ENCODE data around the gene NPFF. TPM values are rescaled to one million over a fixed set of nuclear protein-coding genes. Genes with fewer than 3 reads are reported as not detected.

The NPFF gene
- total and polyA plus RNA-seq, 2 donors (not counting 3 experiments of a cell fraction or from before 2014, with no cell fraction given) = not detected

- Histone ChIP-seq H3K79me2 (ENCODE audit: control insufficient read depth, insufficient read depth, low read length) (peaks cover 79% of the 10 kb centered on the region), H3K4me2 (ENCODE audit: insufficient read depth, low read length) (no peak overlapping the region), H3K9me3 (replicated peaks; ENCODE audit: control insufficient read depth, insufficient read depth, low read length) (no peaks in the 10 kb centered on the region), H3K9me1 (replicated peaks; ENCODE audit: control insufficient read depth, extremely low read depth, insufficient read depth, low read length) (no peaks in the 10 kb centered on the region), H4K20me1 (replicated peaks; ENCODE audit: control insufficient read depth, extremely low read depth, insufficient read depth, low read length) (peaks cover 27% of the 10 kb centered on the region), H2AFZ (ENCODE audit: low read depth, low read length) (no peak overlapping the region), H3K36me3 (ENCODE audit: control insufficient read depth in 2 of 2, extremely low read depth in 1 of 2, insufficient read depth in 2 of 2, low read length in 2 of 2) (peaks cover 77 to 87% of the 10 kb centered on the region in 2 experiments), H3K9ac (replicated peaks; ENCODE audit: extremely low read depth, insufficient read depth, low read length) (no peak overlapping the region), H3K4me3 (replicated peaks in 1 of 3; ENCODE audit: insufficient read depth in 1 of 3, low read depth in 1 of 3, low read length in 3 of 3) (no peak overlapping the region), H3K27ac (ENCODE audit: insufficient read depth, low read depth, low read length) (no peak overlapping the region), H3K4me1 (ENCODE audit: control insufficient read depth, extremely low read depth, insufficient read depth, low read length) (no peaks in the 10 kb centered on the region), H3K27me3 (ENCODE audit: control insufficient read depth in 2 of 2, insufficient read depth in 2 of 2, low read length in 2 of 2) (no peaks in the 10 kb centered on the region)
- ChIA-PET POLR2A (no interaction called here), CTCF (interaction anchor here (1.3 to 1.8 kb wide), 2 partner anchors 8 to 11 kb away, joined by 3 to 9 read pairs; no protein-coding TSS in a partner anchor)
- no TSS peak for BruUV-seq (replicated peaks)
- TF ChIP-seq POLR2AphosphoS5 (IDR thresholded peaks at IDR 0.05; ENCODE audit: insufficient read depth, low read depth, low read length) (no peak), FOS (IDR thresholded peaks at IDR 0.05; ENCODE audit: borderline replicate concordance, insufficient read depth, low read length) (no peak), CTCF (IDR thresholded peaks at IDR 0.05; ENCODE audit: extremely low read depth in 1 of 2, insufficient read depth in 1 of 2, low read depth in 1 of 2, low read length in 2 of 2) (peak in 1 of 2 donors; percentile 1)
- intact Hi-C loops (cut with micrococcal nuclease) = no loop called here
- DNase-seq (ENCODE audit: low read depth, low spot score) (no peak), FAIRE-seq (no peak)
- dilution Hi-C loops (cut with MboI; ENCODE audit: extremely low pct_ligation_motif_present, low sequenced_read_pairs) = no loop called here
Measured at GRCh38 chr12:53465679-53466078, 41.6 kb downstream of the NPFF start.

GRCh38 chr12:53464685-53465418 lies 42.4 kb downstream of the NPFF start:
- Histone ChIP-seq H3K4me1 (ENCODE audit: control insufficient read depth, extremely low read depth, insufficient read depth, low read length) (no peaks in the 10 kb centered on the region), H4K20me1 (replicated peaks; ENCODE audit: control insufficient read depth, extremely low read depth, insufficient read depth, low read length) (peaks cover 27% of the 10 kb centered on the region), H3K4me3 (replicated peaks in 1 of 3; ENCODE audit: insufficient read depth in 1 of 3, low read depth in 1 of 3, low read length in 3 of 3) (no peak overlapping the region), H3K4me2 (ENCODE audit: insufficient read depth, low read length) (no peak overlapping the region), H3K27ac (ENCODE audit: insufficient read depth, low read depth, low read length) (no peak overlapping the region), H2AFZ (ENCODE audit: low read depth, low read length) (no peak overlapping the region), H3K9me1 (replicated peaks; ENCODE audit: control insufficient read depth, extremely low read depth, insufficient read depth, low read length) (no peaks in the 10 kb centered on the region), H3K9me3 (replicated peaks; ENCODE audit: control insufficient read depth, insufficient read depth, low read length) (no peaks in the 10 kb centered on the region), H3K36me3 (ENCODE audit: control insufficient read depth in 2 of 2, extremely low read depth in 1 of 2, insufficient read depth in 2 of 2, low read length in 2 of 2) (peaks cover 76 to 93% of the 10 kb centered on the region in 2 experiments), H3K9ac (replicated peaks; ENCODE audit: extremely low read depth, insufficient read depth, low read length) (no peak overlapping the region), H3K79me2 (ENCODE audit: control insufficient read depth, insufficient read depth, low read length) (peaks cover 83% of the 10 kb centered on the region), H3K27me3 (ENCODE audit: control insufficient read depth in 2 of 2, insufficient read depth in 2 of 2, low read length in 2 of 2) (no peaks in the 10 kb centered on the region)
- BruUV-seq (replicated peaks) = no TSS peak
- TF ChIP-seq JUN (IDR thresholded peaks at IDR 0.05; ENCODE audit: borderline replicate concordance, insufficient read depth, insufficient read length, low read depth) = no peak
- TF ChIP-seq GATA2 (IDR thresholded peaks at IDR 0.05; ENCODE audit: insufficient read depth, insufficient read length, low read depth, low read length) = no peak
- TF ChIP-seq POLR2AphosphoS5 (IDR thresholded peaks at IDR 0.05; ENCODE audit: insufficient read depth, low read depth, low read length) = no peak
- no peak for TF ChIP-seq CTCF (IDR thresholded peaks at IDR 0.05; ENCODE audit: extremely low read depth in 1 of 2, insufficient read depth in 1 of 2, low read depth in 1 of 2, low read length in 2 of 2)
- no peak for TF ChIP-seq EZH2 (IDR thresholded peaks at IDR 0.05; ENCODE audit: borderline replicate concordance, low read depth, low read length, severe bottlenecking)
- no peak for TF ChIP-seq FOS (IDR thresholded peaks at IDR 0.05; ENCODE audit: borderline replicate concordance, insufficient read depth, low read length)
- no peak for TF ChIP-seq POLR2A (IDR thresholded peaks at IDR 0.05; ENCODE audit: low read depth, low read length)
- TF ChIP-seq MAX (IDR thresholded peaks at IDR 0.05; ENCODE audit: insufficient read depth, insufficient read length) = no peak
- no peak for TF ChIP-seq MYC (IDR thresholded peaks at IDR 0.05; ENCODE audit: low read depth, low read length)
- CTCF ChIA-PET = interaction anchor here (0.9 to 1.8 kb wide), 3 partner anchors 9 to 12 kb away, joined by 3 to 9 read pairs (median 3); no protein-coding TSS in a partner anchor
- no peak for FAIRE-seq
- intact Hi-C loops (cut with micrococcal nuclease) (no loop called here), dilution Hi-C loops (cut with MboI; ENCODE audit: extremely low pct_ligation_motif_present, low sequenced_read_pairs) (no loop called here)
- DNase-seq (ENCODE audit: low read depth, low spot score) = no peak
- POLR2A ChIA-PET = interaction anchor here (0.6 to 1.3 kb wide), 2 partner anchors 24 to 270 kb away, joined by 5 to 14 read pairs; no protein-coding TSS in a partner anchor

Measured in endothelial cell of umbilical vein (primary cell).